GM19452 (cell line): Measurements from ENCODE around the gene FANCD2OS.
"Not testable (repeated sequence)": the region's sequence is repeated elsewhere in the genome, so short reads cannot be mapped to it uniquely, and the experiment has no call there.

Experiments
- ATAC-seq: cut with Tn5 transposase; IDR thresholded peaks from one replicate; pipeline ENCODE4 v1.9.1; 2021; ENCODE audit not compliant: unreplicated experiment

The FANCD2OS gene, protein sequence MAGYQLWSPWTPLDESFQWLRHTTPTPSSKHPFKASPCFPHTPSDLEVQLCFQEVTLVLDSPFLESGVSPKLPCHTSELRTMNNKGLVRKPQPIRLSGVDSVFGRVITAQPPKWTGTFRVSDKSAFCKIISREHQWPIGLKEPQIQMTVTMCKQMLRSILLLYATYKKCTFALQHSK

DNA sequence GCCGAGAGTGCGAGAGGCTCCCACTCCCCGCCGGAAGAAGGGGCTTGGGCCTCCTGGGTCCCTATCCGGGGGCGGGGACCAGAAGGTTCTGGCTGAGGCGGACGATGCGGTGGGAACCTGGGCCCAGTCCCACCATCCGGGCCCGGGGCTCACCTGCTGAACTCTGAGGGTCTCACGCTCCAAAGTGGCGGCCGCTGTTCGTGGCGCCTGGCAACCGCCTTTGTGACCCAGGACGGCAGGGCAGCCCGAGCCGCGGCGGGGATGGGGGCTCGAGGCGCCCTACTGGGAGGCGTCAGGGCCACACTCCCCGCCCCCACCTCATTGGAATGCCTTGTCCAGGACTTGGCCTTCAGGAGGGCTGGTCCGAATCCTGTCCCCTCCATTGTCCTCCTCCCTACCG lies at the start of gene FANCD2OS:
Gene FANCD2OS (minus strand): TSS at position 165 of the 400 bp plus-strand sequence. CDS start 3,481 bp downstream, outside the sequence.
- ATAC-seq, result no peak

DNA sequence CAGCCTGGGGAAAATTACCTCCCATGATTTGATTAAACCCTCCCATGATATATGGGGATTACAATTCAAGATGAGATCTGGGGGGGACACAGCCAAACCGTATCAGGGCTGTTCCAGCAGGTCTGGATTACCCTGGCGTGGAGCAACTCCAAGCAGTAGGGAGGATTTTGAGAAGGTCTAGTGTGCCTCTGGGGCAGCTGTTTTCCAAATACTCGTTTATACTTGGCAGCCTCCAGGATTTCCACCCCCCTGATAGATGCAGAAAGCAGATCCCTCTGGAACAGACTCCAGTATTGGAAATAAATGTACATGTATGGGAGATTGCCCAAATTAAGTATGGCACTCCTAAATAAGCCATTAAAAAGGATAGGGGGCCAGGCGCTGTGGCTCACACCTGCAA lies 49.0 kb upstream of the FANCD2OS start:
- no peak for ATAC-seq

DNA sequence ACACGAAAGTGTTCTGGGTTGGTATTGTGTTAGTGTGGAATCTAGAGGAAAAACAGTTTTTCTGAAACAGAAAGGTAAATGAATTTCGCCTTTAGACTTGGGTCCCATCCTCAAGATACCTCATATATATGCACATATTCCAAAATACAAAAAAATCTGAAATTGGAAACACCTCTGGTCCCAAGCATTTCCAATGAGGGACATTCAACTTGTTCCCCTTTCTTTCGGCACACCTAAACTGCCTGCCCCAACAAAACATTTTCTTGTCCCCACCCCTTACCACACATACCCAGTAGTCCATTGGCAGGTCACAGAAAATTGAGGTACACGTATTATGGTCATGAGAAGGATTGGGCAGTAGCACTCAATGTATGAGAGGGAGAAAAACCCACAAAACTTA lies 47.6 kb upstream of the FANCD2OS start:
- no peak for ATAC-seq

DNA sequence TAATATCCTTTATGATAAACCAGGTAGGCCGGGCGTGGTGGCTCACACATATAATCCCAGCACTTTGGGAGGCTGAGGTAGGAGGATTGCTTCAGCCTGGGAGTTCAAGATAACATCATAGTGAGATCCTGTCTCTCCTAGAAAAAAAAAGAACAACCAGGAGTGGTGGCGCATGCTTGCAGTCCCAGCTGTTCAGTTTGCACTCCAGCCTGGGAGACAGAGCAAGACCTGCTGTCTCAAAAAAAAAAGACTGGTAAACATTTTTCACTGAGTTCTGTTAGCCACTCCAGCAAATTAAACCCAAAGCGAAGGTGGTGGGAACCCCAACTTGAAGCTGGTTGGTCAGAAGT lies 47.0 kb upstream of the FANCD2OS start:
- no peak for ATAC-seq

DNA sequence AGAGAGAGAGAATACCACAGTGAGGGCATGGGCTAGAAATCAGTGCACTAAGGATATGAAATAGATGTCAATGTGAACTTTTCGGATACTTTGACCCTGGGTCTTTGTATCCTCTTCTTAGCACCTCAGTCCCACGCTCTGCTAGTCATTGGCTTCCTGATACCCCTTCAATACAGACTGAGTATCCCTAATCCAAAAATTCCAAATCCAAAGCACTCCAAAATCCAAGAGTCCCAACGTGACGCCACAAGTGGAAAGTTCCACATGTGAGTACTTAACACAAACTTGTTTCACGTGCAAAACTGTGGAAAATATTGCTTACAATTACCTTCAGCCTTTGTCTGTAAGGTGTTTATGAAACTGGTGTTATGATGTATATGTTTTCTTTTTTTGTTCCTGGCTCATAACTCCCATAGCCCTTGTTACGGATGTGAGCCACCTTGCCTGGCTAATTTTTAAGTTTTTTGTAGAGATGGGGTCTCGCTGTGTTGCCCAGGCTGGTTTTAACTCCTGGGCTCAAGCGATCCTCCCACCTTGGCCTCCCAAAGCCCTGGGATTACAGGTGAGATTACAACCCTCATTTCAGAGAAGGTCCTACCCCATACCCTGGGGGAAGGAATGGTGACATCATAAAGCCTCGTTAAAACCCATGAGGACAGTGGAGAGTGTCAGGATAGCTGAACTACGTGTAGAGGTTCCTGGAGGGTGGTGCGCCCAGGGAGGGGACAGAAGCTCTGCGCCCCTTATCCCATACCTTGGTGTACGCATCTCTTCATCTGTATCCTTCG lies 46.5 kb upstream of the FANCD2OS start:
- ATAC-seq, result no peak

DNA sequence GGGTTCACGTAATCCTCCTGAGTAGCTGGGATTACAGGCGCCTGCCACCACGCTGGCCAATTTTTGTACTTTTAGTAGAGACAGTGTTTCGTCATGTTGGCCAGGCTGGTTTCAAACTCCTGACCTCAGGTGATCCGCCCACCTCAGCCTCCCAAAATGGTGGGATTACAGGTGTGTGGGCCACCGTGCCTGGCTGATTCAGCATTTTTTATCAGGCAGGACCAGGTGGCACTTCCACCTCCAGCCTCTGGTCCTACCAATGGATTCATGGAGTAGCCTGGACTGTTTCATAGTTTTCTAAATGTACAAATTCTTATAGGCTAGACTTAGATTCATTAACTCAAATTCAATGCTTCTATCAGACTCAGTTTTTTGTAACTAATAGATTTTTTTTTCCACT lies 42.9 kb upstream of the FANCD2OS start:
- ATAC-seq, result no peak

DNA sequence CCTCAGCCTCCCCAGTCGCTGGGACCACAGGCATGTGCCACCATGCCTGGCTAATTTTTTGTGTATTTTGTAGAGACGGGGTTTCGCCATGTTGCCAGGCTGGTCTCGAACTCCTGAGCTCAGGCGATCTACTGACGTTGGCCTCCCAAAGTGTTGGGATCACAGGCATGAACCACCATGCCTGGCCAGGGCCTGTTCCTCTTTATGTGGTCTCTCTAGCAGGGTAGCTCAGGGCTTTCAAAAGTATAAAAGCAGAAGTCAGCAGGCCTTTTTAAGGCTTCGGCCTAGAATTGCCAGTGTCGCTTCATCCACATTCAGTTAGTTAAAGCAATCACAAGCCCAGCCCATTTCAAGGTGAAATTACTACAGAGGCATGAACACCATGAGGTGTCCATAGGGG lies 41.2 kb upstream of the FANCD2OS start:
- no peak for ATAC-seq

DNA sequence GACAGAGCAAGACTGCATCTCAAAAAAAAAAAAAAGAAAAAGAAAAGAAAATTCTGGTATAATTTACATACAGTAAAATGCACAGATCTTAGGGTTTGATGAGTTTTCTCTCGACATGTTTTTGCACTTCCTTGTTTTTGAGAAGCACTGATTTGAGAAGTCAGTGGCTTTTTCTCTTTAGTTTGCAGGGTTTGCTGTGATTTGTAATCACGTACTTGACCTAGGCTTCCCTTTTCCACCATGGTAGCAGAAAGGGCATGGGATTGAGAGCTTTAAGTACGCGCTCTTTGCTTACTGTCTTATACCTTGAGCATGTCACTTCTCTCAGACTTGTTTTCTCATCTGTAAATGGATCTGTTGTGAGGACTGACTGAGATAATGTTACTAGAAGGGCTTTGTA lies 37.6 kb upstream of the FANCD2OS start:
- no peak for ATAC-seq

DNA sequence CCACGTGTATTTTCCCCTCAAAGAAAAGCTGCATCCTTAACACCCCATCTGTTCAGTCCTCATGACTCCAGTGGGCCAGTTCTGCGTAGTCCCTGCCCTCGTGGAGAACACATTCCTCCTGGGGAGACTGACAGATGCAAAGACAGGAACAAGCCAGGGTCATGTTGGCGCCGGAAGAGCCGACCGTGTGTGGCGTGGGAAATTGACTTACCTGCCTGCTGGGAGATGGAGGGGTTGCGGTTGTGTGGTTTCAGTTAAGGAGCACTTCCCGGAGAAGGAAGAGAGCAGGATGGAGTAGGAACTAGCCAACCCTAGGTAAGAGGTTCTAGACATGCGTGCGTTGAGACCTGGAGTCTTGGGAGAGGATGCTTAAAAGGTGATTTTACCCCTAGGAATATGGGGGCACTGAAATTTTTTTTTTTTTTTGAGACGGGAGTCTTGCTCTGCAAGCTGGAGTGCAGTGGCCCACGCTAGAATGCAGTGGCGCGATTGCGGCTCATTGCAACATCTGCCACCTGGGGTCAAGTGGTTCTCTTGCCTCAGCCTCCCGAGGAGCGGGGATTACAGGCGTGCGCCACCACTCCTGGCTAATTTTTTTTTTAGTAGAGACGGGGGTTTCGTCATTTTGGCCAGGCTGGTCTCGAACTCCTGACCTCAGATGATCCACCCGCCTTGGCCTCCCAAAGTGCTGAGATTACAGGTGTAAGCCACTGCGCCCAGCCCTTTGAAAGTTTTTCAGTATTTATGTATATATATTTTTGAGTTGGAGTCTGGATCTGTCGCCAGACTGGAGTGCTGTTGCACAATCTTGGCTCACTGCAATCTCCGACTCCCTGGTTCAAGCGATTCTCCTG lies 34.9 kb upstream of the FANCD2OS start:
- no peak for ATAC-seq

DNA sequence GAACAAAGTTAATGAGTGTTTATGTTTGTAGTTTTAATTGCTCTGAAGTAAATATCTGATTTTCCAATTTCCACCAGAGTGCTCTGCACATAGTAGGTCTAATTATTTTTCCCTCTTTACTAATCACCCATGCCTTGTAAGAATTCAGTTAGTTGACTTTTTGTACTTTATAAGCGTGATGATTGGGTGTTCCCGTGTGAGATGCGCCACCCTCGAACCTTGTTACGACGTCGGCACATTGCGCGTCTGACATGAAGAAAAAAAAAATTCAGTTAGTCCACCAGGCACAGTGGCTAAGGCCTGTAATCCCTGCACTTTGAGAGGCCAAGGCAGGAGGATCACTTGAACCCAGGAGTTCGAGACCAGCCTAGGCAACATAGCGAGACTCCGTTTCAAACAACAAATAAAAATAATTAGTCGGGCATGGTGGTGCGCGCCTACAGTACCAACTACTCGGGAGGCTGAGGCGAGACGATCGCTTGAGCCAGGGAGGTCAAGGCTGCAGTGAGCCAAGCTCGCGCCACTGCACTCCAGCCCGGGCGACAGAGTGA lies 33.0 kb upstream of the FANCD2OS start:
- no peak for ATAC-seq

DNA sequence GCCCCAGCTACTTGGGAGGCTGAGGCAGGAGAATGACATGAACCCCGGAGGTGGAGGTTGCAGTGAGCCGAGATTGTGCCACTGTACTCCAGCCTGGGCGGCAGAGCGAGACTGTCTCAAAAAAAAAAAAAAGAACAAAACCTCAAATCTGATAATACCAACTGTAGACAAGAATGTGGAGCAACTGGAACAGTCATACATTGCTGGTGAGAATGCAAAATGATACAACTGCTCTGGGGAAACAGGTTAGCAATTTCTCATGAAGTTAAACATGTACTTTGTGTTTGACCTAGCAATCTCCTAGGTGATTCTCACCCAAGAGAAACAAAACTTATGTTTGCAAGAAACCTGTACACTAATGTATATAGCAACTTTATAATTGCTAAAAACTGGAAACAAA lies 29.1 kb upstream of the FANCD2OS start:
- no peak for ATAC-seq

DNA sequence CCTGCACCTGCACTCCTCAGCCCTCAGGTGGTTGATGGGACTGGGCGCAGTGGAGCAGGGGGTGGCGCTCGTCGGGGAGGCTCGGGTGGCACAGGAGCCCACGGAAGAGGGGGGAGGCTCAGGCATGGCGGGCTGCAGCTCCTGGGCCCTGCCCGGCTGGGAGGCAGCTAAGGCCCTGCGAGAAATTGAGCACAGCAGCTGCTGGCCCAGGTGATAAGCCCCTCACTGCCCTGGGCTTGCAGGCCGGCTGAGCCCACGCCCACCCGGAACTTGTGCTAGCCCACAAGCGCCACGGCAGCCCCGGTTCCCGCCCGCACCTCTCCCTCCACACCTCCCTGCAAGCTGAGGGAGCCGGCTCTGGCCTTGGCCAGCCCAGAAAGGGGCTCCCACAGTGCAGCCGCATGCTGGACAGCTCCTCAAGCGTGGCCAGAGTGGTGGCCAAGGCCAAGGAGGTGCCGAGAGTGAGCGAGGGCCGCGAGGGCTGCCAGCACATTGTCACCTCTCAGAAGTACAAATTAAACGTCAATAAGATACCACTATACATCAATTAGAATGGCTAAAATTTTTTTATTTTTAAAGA lies 28.5 kb upstream of the FANCD2OS start:
- no peak for ATAC-seq

DNA sequence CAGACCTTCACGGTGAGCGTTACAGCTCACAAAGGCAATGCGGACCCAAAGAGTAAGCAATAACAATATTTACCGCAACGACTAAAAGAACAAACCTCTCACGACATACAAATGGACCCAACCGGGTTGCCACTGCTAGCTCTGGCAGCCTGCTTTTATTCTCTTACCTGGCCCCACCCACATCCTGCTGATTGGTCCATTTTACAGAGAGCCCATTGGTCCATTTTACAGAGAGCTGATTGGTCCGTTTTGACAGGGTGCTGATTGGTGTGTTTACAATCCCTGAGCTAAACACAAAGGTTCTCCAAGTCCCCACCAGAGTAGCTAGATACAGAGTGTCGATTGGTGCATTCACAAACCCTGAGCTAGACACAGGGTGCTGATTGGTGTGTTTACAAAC lies 27.8 kb upstream of the FANCD2OS start:
- ATAC-seq, result not testable (repeated sequence)

DNA sequence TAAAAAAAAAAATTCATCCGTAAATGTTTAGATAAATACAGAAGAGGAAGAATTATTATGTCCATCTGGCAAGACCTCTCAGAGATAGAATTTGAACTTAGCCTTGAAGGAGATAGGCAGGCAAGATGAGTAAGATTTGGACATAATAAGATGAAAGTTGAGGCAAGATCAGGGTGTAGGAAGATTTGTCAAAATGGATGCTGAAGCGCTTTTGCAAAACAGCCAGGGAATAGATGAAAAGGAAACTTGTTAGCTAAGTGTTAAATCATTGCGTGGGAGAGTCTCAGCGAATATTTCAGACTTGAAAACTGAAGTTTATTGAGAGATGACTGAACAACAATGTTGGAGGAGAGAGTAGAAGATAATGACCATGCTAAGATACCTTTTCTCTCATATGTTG lies 14.7 kb upstream of the FANCD2OS start:
- no peak for ATAC-seq

DNA sequence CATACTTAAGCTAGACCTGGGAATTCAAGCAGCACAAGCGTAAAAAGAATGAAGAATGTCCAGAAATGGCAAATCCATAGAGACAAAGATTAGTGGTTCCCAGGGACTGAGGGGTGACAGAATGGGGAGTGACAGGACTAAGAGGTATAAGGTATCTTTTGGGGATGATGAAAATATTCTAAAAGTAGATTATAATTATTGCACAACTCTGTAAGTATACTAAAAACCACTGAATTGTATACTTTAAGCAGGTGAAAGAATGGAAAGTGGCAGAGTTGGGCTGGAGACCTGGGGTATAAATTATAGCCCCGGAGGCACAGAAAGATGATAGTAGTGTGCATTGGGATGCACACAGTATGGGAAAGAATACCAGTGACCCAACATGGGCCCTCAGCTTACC lies 13.0 kb upstream of the FANCD2OS start:
- ATAC-seq, result no peak

DNA sequence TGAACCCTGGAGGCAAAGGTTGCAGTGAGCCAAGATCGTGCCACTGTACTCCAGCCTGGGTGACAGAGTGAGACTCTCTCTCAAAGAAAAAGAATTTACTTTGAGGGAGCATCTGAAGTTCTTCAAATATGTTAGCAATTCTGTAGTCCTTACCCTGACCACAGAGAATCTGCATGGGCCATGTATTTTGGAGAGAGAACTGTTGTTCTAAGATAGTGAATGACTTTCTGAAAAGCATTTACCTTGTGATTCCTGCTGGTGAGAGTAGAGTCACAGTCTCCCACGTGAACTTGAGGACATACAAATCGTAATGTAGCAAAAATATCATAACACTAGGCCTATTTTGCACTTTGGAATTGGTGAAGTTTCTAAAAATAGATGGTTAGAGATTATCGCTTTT lies 11.3 kb upstream of the FANCD2OS start:
- no peak for ATAC-seq

DNA sequence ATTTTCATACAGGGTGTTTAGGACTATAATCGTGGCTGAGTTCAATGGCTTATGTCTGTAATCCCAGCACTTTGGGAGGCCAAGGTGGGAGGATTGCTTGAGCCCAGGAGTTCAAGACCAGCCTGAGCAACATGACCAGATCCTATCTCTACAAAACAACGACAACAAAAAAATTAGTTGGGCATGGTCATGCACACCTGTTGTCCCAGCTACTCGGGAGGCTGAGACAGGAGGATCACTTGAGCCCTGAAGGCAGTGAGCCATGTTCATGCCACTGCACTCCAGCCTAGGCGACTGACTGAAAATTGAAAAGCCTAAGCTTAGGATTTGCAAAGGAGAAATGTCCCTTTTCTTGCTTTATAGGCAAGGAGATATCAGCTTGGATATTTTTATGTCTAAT lies 8.9 kb upstream of the FANCD2OS start:
- ATAC-seq, result no peak

DNA sequence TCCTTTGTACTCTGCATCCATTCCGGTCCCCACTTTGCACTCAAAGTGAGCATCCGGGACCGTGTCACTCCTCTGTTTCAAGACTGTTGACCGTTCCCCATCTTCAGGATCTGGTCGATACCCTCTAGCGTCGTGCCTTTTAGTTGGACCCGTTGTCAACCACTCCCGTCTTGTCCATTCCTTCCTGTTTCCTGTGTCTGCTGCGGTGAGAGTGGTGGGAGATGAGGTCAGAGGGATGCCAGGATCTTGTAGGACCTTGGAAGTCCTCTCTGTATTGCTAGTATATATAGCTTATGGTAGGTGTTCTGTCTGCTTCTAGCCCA lies 8.0 kb upstream of the FANCD2OS start:
- ATAC-seq, result peak; percentile 19

DNA sequence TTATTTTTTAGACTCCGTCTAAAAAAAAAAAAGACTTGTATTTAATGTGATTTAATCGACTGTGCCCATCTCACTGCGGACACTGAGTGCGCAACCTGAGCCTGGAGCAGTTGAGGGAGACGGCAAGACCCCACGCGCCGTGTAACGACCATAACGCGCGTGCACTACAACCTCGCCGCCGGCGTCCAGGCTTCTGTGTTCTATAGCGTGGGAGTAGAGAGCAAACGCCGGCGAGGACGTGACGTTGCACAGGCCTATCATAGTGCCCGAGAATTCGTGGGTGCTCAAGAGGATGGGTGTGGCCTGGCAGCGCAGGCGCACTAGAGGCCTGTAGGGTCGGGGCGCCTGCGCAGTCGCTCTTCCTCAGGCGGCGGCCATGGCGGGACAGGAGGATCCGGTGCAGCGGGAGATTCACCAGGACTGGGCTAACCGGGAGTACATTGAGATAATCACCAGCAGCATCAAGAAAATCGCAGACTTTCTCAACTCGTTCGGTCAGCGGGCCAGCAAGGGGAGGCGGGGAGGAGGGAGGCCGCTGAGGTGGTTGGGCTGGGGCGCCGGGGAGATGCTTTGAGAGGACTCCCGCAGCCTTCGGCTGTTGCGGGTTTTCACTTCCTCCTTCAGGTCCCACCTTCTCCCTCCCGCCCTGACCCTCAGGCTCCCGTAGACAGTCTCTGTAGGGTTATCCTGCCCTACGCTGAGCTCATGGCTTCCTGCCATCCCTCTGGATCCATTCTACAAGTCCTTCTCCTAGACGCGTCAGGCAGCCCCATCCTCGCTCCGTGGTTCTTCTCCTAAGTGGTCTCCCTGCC lies 7.5 kb upstream of the FANCD2OS start, which contains the start of gene BRK1:
Gene BRK1 (plus strand): TSS at position 350 of the 812 bp plus-strand sequence. CDS start 27 bp downstream, at position 377.
- peak; percentile 96 for ATAC-seq

DNA sequence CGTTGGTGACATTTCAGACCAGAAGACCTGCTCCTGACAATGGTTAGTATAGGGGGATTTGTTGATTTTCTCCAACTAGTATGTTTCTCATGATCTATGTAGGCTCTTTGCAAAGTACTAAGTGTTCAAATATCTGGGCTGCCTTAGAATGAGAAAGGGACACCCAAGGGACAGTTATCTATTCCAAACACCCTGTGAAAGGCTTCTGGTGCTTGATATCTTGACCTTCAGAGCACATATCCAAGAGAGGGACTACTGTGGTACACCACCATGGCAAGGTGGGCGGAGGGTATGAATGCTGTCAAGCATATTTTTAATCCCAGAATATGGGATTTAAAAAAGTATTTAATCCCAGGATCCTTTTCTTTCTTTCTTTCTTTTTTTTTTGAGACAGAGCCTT lies 1.1 kb downstream of the FANCD2OS start:
- ATAC-seq, result no peak
